Left ventricle myocardium inferior (tissue), 1 donor: ENCODE results near the gene A1BG. TPM values are rescaled to one million over a fixed set of nuclear protein-coding genes. Genes with fewer than 3 reads are reported as not detected.

ENCODE experiments used
- DNase-seq: peaks from one replicate; pipeline ENCODE4 v3.0.0-alpha.2; 2020
- H3K27ac ChIP-seq: fragments of 200-600 bp; replicated peaks from 2 replicates; pipeline ENCODE4 v1.8.0; 2021
- H3K27me3 ChIP-seq: fragments of 200-600 bp; 2 replicates; pipeline ENCODE4 v1.8.0; 2021; ENCODE audit warnings: low read depth
- H3K36me3 ChIP-seq: fragments of 200-600 bp; 2 replicates; pipeline ENCODE4 v1.8.0; 2021
- H3K4me1 ChIP-seq: fragments of 200-600 bp; 2 replicates; pipeline ENCODE4 v1.8.0; 2021
- H3K4me3 ChIP-seq: fragments of 200-600 bp; 2 replicates; pipeline ENCODE4 v1.8.0; 2021; ENCODE audit warnings: mild to moderate bottlenecking, moderate library complexity
- H3K9me3 ChIP-seq: fragments of 200-600 bp; replicated peaks from 2 replicates; pipeline ENCODE4 v1.8.0; 2021
- intact Hi-C: fragments of 100-400 bp; cut with micrococcal nuclease; formaldehyde crosslinking; loops from one replicate; pipeline ENCODE4 v1.11.0; 2022
- total RNA-seq: library from RNA; stranded (reverse); fragmentation: NEBNext Ultra II Directional; extraction: Animal tissue kit (Norgen Biotek cat#: 25700); gene quantifications from one replicate; pipeline ENCODE4 v1.2.1, GENCODE V29; 2021
- TF ChIP-seq, protein P1 (sequence below): fragments of 200-600 bp; IDR thresholded peaks from 2 replicates; pipeline ENCODE4 v1.8.0; 2021; ENCODE audit warnings: antibody characterized with exemption, mild to moderate bottlenecking, borderline replicate concordance
- donor health status: DM: no; HTN: yes; CAD: no; lungs with severe emphysema.

The A1BG gene
- total RNA-seq, 1 donor from 2014 or later = 3.7 TPM

DNA sequence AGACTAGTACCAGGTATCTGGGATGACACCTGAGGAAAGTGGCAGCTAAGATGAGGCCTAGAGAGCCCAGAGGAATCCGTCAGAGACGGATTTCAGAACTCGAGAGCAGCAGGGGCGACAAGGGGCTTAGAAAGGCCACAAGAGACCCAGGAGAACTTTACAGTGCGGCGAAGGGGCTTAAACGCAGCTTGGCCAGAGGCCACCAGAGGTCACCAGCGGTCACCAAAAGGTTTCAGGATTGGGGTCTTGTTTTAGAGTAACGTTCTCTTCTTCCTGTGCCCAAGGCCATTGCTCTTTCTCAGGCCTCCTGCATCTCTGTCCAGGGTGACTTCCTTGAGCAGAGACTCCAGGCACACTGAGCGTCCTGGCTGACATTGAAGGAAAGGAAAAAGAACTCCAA is 24.3 kb downstream of the A1BG start:
- no peaks in the 10 kb centered on the region for H3K36me3 ChIP-seq
- DNase-seq = no peak
- no peak overlapping the region for H3K4me3 ChIP-seq
- H3K4me1 ChIP-seq = peaks cover 43% of the 10 kb centered on the region
- TF ChIP-seq, protein P1, sequence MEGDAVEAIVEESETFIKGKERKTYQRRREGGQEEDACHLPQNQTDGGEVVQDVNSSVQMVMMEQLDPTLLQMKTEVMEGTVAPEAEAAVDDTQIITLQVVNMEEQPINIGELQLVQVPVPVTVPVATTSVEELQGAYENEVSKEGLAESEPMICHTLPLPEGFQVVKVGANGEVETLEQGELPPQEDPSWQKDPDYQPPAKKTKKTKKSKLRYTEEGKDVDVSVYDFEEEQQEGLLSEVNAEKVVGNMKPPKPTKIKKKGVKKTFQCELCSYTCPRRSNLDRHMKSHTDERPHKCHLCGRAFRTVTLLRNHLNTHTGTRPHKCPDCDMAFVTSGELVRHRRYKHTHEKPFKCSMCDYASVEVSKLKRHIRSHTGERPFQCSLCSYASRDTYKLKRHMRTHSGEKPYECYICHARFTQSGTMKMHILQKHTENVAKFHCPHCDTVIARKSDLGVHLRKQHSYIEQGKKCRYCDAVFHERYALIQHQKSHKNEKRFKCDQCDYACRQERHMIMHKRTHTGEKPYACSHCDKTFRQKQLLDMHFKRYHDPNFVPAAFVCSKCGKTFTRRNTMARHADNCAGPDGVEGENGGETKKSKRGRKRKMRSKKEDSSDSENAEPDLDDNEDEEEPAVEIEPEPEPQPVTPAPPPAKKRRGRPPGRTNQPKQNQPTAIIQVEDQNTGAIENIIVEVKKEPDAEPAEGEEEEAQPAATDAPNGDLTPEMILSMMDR = no peak
- no peaks in the 10 kb centered on the region for H3K9me3 ChIP-seq
- no peaks in the 10 kb centered on the region for H3K27me3 ChIP-seq
- H3K27ac ChIP-seq = no peak overlapping the region
- intact Hi-C loops = no loop called here

DNA sequence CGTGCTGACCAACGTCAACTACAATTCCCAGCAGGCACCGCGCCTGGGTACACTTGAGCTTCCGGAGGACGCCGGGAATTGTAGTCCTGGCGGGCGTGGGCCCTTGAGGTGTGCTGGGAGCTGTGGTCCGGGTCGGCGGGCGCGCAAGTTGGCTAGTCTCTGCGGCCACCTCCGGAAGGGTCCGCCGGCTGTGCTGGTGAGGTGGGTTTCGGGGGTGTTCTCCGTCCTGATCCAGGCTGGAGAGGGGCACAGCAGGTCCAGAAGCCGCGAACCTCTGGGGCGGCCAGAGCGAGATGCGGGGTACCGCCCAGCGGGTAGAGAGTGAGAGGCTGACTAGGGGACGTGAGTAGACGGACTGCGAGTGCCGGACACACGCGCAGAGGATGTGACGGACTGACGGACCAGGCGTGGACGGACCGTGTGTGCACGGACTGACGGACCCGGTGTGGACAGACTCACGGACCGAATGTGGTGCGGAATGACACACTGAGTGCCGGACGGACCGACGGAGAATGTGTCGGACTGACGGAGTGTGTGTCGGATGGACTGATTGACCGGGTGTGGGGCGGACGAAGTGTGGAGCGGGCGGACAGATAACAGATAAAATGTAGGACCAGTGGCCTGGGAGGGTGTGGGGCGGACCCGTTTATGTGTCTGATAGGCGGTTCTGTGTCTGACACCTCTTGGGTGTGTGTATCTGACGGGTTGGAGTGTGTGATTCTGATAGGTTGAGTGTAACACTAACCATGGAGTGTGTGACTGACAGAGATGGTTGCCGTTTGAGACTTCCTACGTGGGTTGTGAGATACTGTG is 26.2 kb downstream of the A1BG start, which contains the start of gene ZSCAN22:
ZSCAN22 (plus strand) TSS at position 81 of the 813 bp plus-strand sequence. CDS start 7,809 bp downstream, outside the sequence.
- TF ChIP-seq, protein P1 = no peak
- intact Hi-C loops = no loop called here
- H3K9me3 ChIP-seq = no peaks in the 10 kb centered on the region

DNA sequence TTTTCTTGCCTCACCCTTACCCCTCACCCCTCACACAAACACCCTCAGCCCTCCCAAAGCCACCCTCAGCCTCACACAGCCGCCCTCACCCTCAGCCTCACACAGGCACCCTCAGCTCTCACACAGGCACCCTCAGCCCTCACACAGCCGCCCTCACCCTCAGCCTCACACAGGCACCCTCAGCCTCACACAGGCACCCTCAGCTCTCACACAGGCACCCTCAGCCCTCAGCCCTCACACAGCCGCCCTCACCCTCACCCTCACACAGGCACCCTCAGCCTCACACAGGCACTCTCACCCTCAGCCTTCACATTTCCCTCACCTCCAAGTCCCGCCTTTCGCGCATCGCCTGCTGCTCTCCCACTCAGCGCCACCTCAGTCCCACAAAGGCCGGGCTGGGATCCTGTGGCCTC is 26.8 kb downstream of the A1BG start:
- DNase-seq = no peak
- intact Hi-C loops = no loop called here

More for the DNA sequence above, 26.2 kb downstream of the A1BG start, which contains the start of gene ZSCAN22:
- Histone ChIP-seq H3K36me3 (peaks cover 6% of the 10 kb centered on the region), H3K4me1 (peaks cover 43% of the 10 kb centered on the region), H3K27ac (peak within 1 kb of the TSS; percentile 98), H3K4me3 (peak within 1 kb of the TSS; percentile 84), H3K27me3 (no peaks in the 10 kb centered on the region)
- DNase-seq = peak; percentile 98

DNA sequence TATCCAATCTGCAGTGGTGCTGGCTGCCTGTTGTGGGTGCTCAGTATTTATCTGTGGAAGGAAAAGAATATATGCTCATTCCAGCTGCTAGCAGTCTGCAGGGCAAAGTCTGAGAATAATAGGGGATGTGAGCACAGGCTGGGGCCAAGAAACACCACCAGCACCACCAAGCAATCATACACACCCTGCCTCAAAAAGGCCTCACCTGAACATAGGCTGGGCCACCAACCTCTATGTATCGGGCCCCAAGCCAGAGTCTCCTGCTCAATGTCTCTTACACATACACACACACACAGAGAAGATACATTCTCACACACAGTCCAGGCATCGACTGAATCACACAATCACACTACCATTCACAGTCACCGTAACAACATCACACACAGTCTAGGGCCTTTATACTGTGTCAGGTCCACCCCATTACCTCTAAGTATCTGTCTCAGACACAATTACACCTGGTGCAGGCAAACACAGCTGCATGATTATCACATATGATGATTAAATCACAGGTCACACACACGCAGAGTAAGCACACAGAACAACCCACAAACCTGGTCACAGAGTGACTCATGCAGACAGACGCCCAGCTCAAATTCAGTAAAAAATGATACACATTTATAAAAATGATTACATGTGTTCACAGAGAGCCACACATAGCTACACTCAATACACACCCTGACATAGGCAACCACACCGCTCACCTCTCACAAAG is 27.8 kb downstream of the A1BG start:
- no peaks in the 10 kb centered on the region for H3K9me3 ChIP-seq
- no peaks in the 10 kb centered on the region for H3K27me3 ChIP-seq
- H3K36me3 ChIP-seq = peaks cover 9% of the 10 kb centered on the region
- intact Hi-C loops = no loop called here
- peaks cover 39% of the 10 kb centered on the region for H3K4me1 ChIP-seq
- DNase-seq = no peak
- peak overlapping the region; percentile 84 for H3K4me3 ChIP-seq
- no peak overlapping the region for H3K27ac ChIP-seq
- TF ChIP-seq, protein P1 = no peak

More for the DNA sequence above, 26.8 kb downstream of the A1BG start:
- peak overlapping the region; percentile 98 for H3K27ac ChIP-seq
- H3K36me3 ChIP-seq = peaks cover 9% of the 10 kb centered on the region
- TF ChIP-seq, protein P1 = no peak
- H3K27me3 ChIP-seq = no peaks in the 10 kb centered on the region
- H3K4me1 ChIP-seq = peaks cover 43% of the 10 kb centered on the region
- H3K9me3 ChIP-seq = no peaks in the 10 kb centered on the region
- peak overlapping the region; percentile 84 for H3K4me3 ChIP-seq

DNA sequence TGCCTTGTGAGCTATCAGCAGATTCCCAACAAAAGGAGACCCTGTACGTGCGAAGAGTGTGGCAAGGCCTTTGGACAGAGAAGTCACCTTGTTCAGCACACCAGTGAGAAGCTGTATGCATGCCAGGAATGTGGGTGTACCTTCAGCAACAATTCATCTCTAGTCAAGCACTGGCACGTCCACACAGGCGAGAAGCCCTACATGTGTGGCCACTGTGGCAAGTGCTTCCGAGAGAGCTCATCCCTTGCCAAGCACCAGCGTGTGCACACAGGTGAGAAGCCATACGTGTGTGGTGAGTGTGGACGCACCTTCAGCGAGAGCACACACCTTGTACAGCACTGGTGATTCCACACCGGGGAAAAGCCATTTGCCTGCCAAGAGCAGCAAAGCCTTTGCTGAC is 34.1 kb downstream of the A1BG start:
- Histone ChIP-seq H3K9me3 (no peaks in the 10 kb centered on the region), H3K27ac (no peak overlapping the region), H3K4me1 (no peaks in the 10 kb centered on the region), H3K4me3 (no peak overlapping the region), H3K27me3 (no peaks in the 10 kb centered on the region), H3K36me3 (peaks cover 39% of the 10 kb centered on the region)
- intact Hi-C loops = no loop called here
- TF ChIP-seq, protein P1 = no peak
- DNase-seq = no peak
